Type B pancreatic cell (in vitro differentiated cells): ENCODE data around the gene RNF220. TPM values are rescaled to one million over a fixed set of nuclear protein-coding genes. Genes with fewer than 3 reads are reported as not detected.

Source experiments
- DNase-seq: peaks from one replicate; pipeline ENCODE4 v3.0.0; 2021; ENCODE audit warnings: mixed read lengths; ENCODE audit not compliant: unreplicated experiment; ENCODE audit errors: extremely low spot score
- H3K27ac Mint-ChIP-seq: 2 replicates; pipeline ENCODE4 v1.8.0; 2021; ENCODE audit warnings: mild to moderate bottlenecking, mixed read lengths
- H3K27me3 Mint-ChIP-seq: 2 replicates; pipeline ENCODE4 v1.8.0; 2021; ENCODE audit warnings: mixed read lengths
- H3K36me3 Mint-ChIP-seq: 2 replicates; pipeline ENCODE4 v1.8.0; 2021; ENCODE audit warnings: mixed read lengths
- H3K4me1 Mint-ChIP-seq: one replicate; pipeline ENCODE4 v1.8.0; 2021; ENCODE audit warnings: mixed read lengths; ENCODE audit not compliant: unreplicated experiment
- H3K4me3 Mint-ChIP-seq: 2 replicates; pipeline ENCODE4 v1.8.0; 2021; ENCODE audit warnings: mild to moderate bottlenecking, mixed read lengths
- H3K9me3 Mint-ChIP-seq: 2 replicates; pipeline ENCODE4 v1.8.0; 2021; ENCODE audit warnings: mixed read lengths
- total RNA-seq: library from RNA; stranded (reverse); gene quantifications from 2 replicates; pipeline ENCODE4 v1.2.1, GENCODE V29; 2021; ENCODE audit warnings: low replicate concordance
- TF ChIP-seq, protein P1 (sequence below): fragments of 200-600 bp; sonication (generic); conservative IDR thresholded peaks from 2 replicates; pipeline ENCODE4 v1.5.0; 2021; ENCODE audit warnings: antibody characterized with exemption, mild to moderate bottlenecking

RNF220 gene
- total RNA-seq, 1 donor from 2014 or later: 87.1 TPM

DNA sequence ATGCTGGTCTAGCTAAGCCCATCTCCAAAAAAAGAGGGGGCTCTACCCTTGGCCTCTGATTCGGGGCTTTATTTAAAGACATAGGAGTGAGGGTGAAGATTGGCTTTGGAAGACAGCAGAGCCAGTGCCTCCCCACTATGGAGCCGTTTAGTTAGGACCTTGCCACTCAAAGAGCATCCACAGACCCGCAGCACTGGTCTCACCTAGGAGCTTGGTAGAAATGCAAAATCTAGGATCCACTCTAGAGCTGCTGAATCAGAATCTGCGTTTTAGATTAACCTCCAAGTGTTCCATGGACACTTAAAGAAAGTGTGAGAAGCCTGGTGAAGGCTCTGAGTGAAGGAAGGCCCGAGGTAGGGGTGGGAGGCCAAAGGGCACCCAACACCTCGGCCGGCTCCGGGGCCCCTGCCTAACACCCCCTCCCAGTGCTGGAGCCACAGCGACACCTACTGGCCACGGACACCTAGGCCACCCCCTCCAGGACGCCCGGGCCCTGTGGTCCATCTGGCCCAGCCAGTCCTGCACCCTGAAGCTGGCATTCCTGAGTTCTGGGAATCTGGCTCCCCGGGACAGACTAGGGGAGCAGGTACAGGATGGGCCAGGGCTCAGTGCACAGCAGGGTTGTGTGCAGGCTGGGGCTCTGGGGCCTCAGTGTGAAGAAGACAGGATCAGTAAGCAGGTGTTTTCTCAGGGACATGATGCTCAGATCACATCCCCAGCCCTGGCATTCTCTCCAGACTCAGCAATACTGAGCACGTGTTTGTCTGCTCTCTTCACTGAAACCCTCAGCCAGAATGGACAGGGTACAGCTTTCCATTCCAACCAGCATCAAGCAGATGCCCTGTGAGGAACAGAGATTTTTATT, 190.0 kb downstream of the RNF220 start:
- peaks cover 5% of the 10 kb centered on the region for H3K4me1 Mint-ChIP-seq
- DNase-seq: peak; percentile 85
- H3K9me3 Mint-ChIP-seq: no peaks in the 10 kb centered on the region
- TF ChIP-seq, protein P1, sequence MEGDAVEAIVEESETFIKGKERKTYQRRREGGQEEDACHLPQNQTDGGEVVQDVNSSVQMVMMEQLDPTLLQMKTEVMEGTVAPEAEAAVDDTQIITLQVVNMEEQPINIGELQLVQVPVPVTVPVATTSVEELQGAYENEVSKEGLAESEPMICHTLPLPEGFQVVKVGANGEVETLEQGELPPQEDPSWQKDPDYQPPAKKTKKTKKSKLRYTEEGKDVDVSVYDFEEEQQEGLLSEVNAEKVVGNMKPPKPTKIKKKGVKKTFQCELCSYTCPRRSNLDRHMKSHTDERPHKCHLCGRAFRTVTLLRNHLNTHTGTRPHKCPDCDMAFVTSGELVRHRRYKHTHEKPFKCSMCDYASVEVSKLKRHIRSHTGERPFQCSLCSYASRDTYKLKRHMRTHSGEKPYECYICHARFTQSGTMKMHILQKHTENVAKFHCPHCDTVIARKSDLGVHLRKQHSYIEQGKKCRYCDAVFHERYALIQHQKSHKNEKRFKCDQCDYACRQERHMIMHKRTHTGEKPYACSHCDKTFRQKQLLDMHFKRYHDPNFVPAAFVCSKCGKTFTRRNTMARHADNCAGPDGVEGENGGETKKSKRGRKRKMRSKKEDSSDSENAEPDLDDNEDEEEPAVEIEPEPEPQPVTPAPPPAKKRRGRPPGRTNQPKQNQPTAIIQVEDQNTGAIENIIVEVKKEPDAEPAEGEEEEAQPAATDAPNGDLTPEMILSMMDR: peak; percentile 100
- H3K36me3 Mint-ChIP-seq: no peaks in the 10 kb centered on the region
- H3K4me3 Mint-ChIP-seq: no peak overlapping the region
- H3K27me3 Mint-ChIP-seq: peaks cover 15% of the 10 kb centered on the region
- H3K27ac Mint-ChIP-seq: no peak overlapping the region

DNA sequence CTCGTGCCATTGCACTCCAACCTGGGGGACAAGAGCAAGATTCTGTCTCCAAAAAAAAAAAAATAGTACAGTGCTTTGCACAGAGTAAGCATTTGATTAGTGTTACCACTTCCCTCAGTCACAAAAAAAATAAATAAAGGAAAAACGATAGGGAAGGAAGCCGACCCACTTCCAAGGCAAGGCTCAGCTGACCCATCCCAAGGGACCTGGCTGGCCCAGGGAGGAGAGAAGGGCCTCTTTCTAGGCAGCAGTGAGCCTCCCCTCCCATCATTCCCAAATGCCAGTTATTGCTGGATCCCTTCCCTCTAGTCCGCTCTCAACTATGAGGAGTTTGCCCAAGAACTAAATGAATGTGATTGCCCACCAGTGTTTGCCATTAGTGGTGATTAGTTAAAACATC, 191.5 kb downstream of the RNF220 start:
- H3K27me3 Mint-ChIP-seq: peaks cover 10% of the 10 kb centered on the region
- no peak overlapping the region for H3K4me3 Mint-ChIP-seq
- peaks cover 5% of the 10 kb centered on the region for H3K4me1 Mint-ChIP-seq
- no peaks in the 10 kb centered on the region for H3K9me3 Mint-ChIP-seq
- TF ChIP-seq, protein P1: no peak
- no peak overlapping the region for H3K27ac Mint-ChIP-seq
- no peak for DNase-seq
- H3K36me3 Mint-ChIP-seq: no peaks in the 10 kb centered on the region

DNA sequence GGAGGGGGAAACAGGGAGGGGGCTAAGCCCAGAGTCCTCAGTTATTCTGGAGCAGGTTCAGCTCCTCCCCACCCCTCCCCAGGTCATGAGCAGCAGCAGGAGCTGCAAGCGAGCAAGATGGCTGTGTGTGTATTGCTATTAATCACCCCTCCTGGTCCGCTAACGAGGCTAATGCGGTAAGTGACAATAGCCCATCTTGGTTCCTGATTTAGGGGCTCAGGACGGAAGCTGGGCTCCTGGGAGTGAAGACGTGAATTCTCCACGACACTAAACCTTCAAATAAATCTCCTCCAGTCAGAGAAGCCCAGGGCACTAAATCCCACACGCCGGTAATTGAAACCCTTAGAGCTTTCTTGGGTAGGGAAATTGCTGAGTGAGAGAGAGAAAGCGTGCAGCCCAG, 193.1 kb downstream of the RNF220 start:
- DNase-seq: no peak
- TF ChIP-seq, protein P1: no peak
- Mint-ChIP-seq H3K9me3 (no peaks in the 10 kb centered on the region), H3K27me3 (peaks cover 3% of the 10 kb centered on the region), H3K4me3 (no peak overlapping the region), H3K4me1 (peaks cover 9% of the 10 kb centered on the region), H3K27ac (no peak overlapping the region), H3K36me3 (no peaks in the 10 kb centered on the region)

DNA sequence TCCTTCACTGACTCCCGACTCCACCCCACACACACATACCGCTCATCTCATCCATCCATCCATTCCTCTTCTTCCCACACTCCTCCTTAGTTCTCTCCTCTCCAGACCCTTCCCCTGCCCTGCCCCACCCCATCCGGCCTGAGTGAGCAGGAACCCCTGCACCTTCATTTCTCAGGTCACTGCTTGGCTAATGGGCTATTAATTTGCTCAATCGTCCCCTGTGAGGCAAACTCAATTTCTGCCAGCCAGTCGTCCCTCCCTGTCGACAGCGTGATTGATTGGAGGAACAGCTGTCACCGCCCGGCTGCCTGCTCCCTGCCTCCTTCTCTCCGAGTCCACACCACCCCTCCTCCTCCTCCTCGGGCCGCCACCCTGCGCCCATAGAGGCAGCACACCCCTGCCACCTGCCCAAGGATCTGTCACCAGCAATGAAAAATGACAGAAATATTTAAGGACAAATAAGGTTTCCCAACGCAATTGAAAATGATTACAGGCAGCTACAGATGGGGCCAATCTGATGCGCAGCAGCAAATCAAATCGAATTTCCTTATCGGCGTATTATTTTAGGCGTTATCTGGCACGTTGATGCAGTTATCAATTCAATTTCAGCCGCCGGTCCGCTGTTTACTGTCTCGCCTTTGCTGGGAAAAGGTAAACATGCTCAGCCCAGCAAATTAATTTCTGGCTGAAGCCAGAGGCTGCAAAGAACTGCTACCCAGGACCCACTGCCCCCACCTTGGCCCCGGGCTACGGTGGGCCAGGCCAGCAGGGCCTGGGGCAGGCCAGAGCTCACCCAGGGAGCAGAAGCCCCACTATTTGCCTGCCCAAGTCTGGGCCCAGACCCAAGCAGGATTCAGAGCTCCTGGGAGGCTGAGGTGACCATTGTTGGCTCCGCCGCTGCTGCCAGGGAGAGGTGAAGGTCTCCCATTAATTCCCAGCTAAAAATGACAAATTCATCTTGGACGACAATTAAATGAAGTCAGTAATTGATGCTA, 197.9 kb downstream of the RNF220 start:
- Mint-ChIP-seq H3K27ac (no peak overlapping the region), H3K27me3 (peaks cover 24% of the 10 kb centered on the region), H3K4me1 (peaks cover 15% of the 10 kb centered on the region), H3K36me3 (no peaks in the 10 kb centered on the region), H3K4me3 (peak overlapping the region; percentile 14), H3K9me3 (no peaks in the 10 kb centered on the region)
- no peak for DNase-seq
- TF ChIP-seq, protein P1: no peak

DNA sequence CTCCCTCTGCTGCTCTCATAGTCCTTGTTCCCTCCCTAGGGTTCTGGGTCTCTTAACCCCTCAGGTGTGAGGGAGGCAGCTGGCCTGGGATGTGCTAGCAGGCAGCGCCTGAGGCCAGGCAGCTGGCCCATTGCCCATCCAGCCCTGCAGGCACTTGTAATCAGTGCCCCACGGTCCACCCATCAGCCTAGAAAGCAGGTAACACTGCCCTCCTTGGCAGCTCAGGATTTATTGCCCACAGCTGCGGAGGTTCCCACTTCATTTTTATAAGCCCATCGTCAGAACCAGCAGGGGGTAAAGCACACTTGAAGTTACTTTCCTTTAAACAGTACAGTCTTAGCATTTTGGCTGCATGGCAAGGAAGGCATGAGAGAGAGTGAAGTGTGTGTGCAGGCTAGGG, 198.7 kb downstream of the RNF220 start:
- no peak overlapping the region for H3K4me3 Mint-ChIP-seq
- peaks cover 15% of the 10 kb centered on the region for H3K4me1 Mint-ChIP-seq
- TF ChIP-seq, protein P1: no peak
- H3K27ac Mint-ChIP-seq: no peak overlapping the region
- no peak for DNase-seq
- peaks cover 31% of the 10 kb centered on the region for H3K27me3 Mint-ChIP-seq
- no peaks in the 10 kb centered on the region for H3K9me3 Mint-ChIP-seq
- H3K36me3 Mint-ChIP-seq: no peaks in the 10 kb centered on the region
